ENCODE measurements around the gene CPPED1.

The CPPED1 gene

GRCh38 chr16:12753203-12754023, 50.3 kb downstream of the CPPED1 start:
- Histone ChIP-seq H3K27me3 (replicated peaks) (no peaks in the 10 kb centered on the region), H3K36me3 (replicated peaks) (no peaks in the 10 kb centered on the region), H3K27ac (no peak overlapping the region), H3K4me3 (ENCODE audit: low read depth, low read length) (no peak overlapping the region)
- in situ Hi-C loops (cut with HindIII; ENCODE audit: low pct_ligation_motif_present, low sequenced_read_pairs), result no loop called here
- TF ChIP-seq CTCF (IDR thresholded peaks at IDR 0.05; ENCODE audit: low read depth, low read length, missing control alignments), result no peak
- no peak for DNase-seq

GRCh38 chr16:12752159-12752558, 51.5 kb downstream of the CPPED1 start:
- no peaks in the 10 kb centered on the region for H3K27me3 ChIP-seq (replicated peaks)
- no peaks in the 10 kb centered on the region for H3K36me3 ChIP-seq (replicated peaks)
- in situ Hi-C loops (cut with HindIII; ENCODE audit: low pct_ligation_motif_present, low sequenced_read_pairs), result no loop called here
- TF ChIP-seq CTCF (IDR thresholded peaks at IDR 0.05; ENCODE audit: low read depth, low read length, missing control alignments), result no peak
- no peak overlapping the region for H3K4me3 ChIP-seq (ENCODE audit: low read depth, low read length)
- DNase-seq, result no peak
- no peak overlapping the region for H3K27ac ChIP-seq

GRCh38 chr16:12750554-12750918, 53.2 kb downstream of the CPPED1 start:
- in situ Hi-C loops (cut with HindIII; ENCODE audit: low pct_ligation_motif_present, low sequenced_read_pairs), result no loop called here
- no peak for DNase-seq
- TF ChIP-seq CTCF (IDR thresholded peaks at IDR 0.05; ENCODE audit: low read depth, low read length, missing control alignments), result no peak
- Histone ChIP-seq H3K4me3 (ENCODE audit: low read depth, low read length) (no peak overlapping the region), H3K27ac (no peak overlapping the region), H3K36me3 (replicated peaks) (no peaks in the 10 kb centered on the region), H3K27me3 (replicated peaks) (no peaks in the 10 kb centered on the region)

GRCh38 chr16:12749076-12749475, 54.6 kb downstream of the CPPED1 start:
- Histone ChIP-seq H3K27me3 (replicated peaks) (no peaks in the 10 kb centered on the region), H3K36me3 (replicated peaks) (no peaks in the 10 kb centered on the region), H3K4me3 (ENCODE audit: low read depth, low read length) (no peak overlapping the region), H3K27ac (no peak overlapping the region)
- TF ChIP-seq CTCF (IDR thresholded peaks at IDR 0.05; ENCODE audit: low read depth, low read length, missing control alignments), result no peak
- no peak for DNase-seq
- in situ Hi-C loops (cut with HindIII; ENCODE audit: low pct_ligation_motif_present, low sequenced_read_pairs), result no loop called here

GRCh38 chr16:12747827-12748226, 55.9 kb downstream of the CPPED1 start:
- Histone ChIP-seq H3K36me3 (replicated peaks) (no peaks in the 10 kb centered on the region), H3K27me3 (replicated peaks) (no peaks in the 10 kb centered on the region), H3K27ac (no peak overlapping the region), H3K4me3 (ENCODE audit: low read depth, low read length) (no peak overlapping the region)
- in situ Hi-C loops (cut with HindIII; ENCODE audit: low pct_ligation_motif_present, low sequenced_read_pairs), result no loop called here
- no peak for TF ChIP-seq CTCF (IDR thresholded peaks at IDR 0.05; ENCODE audit: low read depth, low read length, missing control alignments)
- DNase-seq, result no peak

- no peak for DNase-seq
Measured at GRCh38 chr16:12747261-12747660, 56.4 kb downstream of the CPPED1 start.

More at GRCh38 chr16:12747261-12747660, 56.4 kb downstream of the CPPED1 start:
- Histone ChIP-seq H3K36me3 (replicated peaks) (no peaks in the 10 kb centered on the region), H3K4me3 (ENCODE audit: low read depth, low read length) (no peak overlapping the region), H3K27me3 (replicated peaks) (no peaks in the 10 kb centered on the region), H3K27ac (no peak overlapping the region)
- no peak for TF ChIP-seq CTCF (IDR thresholded peaks at IDR 0.05; ENCODE audit: low read depth, low read length, missing control alignments)
- in situ Hi-C loops (cut with HindIII; ENCODE audit: low pct_ligation_motif_present, low sequenced_read_pairs), result no loop called here
